Smooth muscle cell of the umbilical artery (primary cell): ENCODE data around the gene TMEM217. TPM values are rescaled to one million over a fixed set of nuclear protein-coding genes. Genes with fewer than 3 reads are reported as not detected.

ENCODE experiments used
- total RNA-seq: library from RNA; depleted of rRNA; stranded (reverse); fragments of >200 nt; gene quantifications from 2 replicates; pipeline ENCODE4 v1.2.3, GENCODE V29; 2014

Gene TMEM217
- total RNA-seq: 1.2 and 2.2 TPM in 2 replicates

DNA sequence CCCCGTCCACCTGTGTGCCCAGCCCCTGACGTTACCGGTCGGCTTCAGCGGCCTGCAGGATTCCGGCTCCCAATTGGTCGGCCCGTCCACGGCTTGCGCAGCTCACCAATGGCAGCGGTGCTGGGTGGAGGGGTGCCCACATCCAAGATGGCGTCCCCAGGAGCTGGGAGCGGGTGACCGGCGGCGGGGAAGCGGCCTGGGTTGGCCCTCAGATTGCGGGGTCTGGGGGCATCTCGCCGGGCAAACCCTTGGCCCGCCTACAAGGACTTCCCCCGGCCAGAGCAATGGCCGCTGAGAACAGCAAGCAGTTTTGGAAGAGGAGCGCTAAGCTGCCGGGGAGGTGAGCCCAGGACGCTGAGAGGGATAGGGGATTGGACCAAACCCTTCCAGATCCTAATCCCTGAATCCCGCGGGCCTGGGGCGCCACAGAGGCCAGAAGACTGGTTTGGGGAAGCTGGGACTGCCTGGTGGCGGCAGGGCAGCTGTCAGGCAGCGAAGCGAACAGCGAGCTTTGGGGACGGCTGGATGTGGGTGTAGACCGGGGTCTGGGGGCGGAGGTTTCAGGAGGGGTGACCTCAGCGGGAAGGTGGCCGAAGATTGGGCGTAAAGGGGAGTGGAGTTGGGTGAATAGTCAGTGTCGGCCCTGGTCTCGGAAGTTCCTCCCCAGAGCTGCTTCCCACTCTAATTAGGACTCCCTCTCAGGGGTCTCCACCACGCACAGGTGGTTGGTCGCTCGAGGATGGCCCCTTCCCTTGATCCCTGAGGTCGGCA is at the start of gene TMEM217, which contains the start of gene TBC1D22B:
TSS of gene TMEM217 (minus strand) at position 511 of the 771 bp plus-strand sequence. CDS start 39,114 bp downstream, outside the sequence.
TSS of gene TBC1D22B (plus strand) at position 139 of the 771 bp plus-strand sequence. CDS start at position 285, 146 bp downstream.

DNA sequence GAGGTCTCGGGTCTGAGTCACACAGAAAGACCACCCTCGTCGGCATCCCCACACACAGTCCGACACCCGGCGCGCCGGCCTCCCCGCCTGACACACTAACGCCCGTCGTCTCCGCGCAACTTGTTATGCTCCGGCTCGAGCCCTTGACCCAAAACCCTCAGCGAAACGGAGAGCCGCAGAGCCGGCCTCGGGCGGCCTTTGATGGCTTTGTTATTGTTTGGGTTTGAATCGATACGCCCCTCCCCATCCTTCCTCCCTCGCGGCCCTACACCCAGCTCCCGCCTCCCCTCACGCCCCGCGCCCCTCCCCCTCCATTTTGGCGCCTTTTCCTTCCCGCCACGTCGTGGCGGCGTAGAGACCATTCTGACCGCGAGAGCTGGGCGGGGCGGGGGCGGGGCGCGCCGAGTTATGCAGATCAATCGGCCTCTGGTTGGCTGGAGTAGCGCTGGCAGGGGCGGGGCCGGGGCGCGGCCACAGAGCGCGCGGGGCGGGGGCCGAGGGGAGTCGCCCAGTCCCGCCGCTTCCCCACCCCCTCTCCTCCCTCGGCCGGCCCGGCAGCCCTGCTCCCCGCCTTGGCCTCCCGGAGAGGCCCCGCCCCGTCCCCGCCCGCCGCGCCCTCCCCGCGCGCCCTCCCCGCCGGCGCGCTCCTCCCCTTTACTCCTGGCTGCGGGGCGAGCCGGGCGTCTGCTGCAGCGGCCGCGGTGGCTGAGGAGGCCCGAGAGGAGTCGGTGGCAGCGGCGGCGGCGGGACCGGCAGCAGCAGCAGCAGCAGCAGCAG is 88.3 kb downstream of the TMEM217 start, which contains the start of gene PIM1:
TSS of gene PIM1 (plus strand) at position 657 of the 777 bp plus-strand sequence. CDS start 424 bp downstream, outside the sequence.

Other genes starting within 250 kb of the TMEM217 start
- 7.6 and 21.7 TPM in 2 replicates for gene PIM1, start 88.0 kb downstream of the TMEM217 start, total RNA-seq
- 5.6 and 8.9 TPM in 2 replicates for gene TBC1D22B, start 372 bp downstream of the TMEM217 start, total RNA-seq
- 19.3 and 24.5 TPM in 2 replicates for gene RNF8, start 95.8 kb upstream of the TMEM217 start, total RNA-seq
- gene CMTR1, start 175.1 kb upstream of the TMEM217 start, total RNA-seq: 36.8 and 43.6 TPM in 2 replicates
- 16.2 and 39.8 TPM in 2 replicates for gene CCDC167, start 241.7 kb upstream of the TMEM217 start, total RNA-seq